Measurements from ENCODE around the gene EFHC1.

The EFHC1 gene

GRCh38 chr6:52550014-52550575, 130.0 kb downstream of the EFHC1 start:
- no peaks in the 10 kb centered on the region for H3K9me3 ChIP-seq (ENCODE audit: control insufficient read depth, insufficient read depth, low read length)
- peaks cover 9% of the 10 kb centered on the region for H3K4me1 ChIP-seq (ENCODE audit: control insufficient read depth, low read length)
- no peaks in the 10 kb centered on the region for H3K79me2 ChIP-seq (ENCODE audit: control insufficient read depth, low read length)
- no peak overlapping the region for H3K27ac ChIP-seq (ENCODE audit: low read depth, low read length)
- H3K36me3 ChIP-seq (ENCODE audit: control insufficient read depth, low read length), result no peaks in the 10 kb centered on the region
- TF ChIP-seq EZH2phosphoT487 (IDR thresholded peaks at IDR 0.05; ENCODE audit: borderline replicate concordance, low read length) (no peak), CTCF (IDR thresholded peaks at IDR 0.05; ENCODE audit: low read depth, low read length, poor library complexity, severe bottlenecking) (no peak)
- H3F3A ChIP-seq (ENCODE audit: control insufficient read depth, insufficient read depth), result no peaks in the 10 kb centered on the region
- H3K4me3 ChIP-seq (ENCODE audit: low read length), result no peak overlapping the region
- H3K9me2 ChIP-seq (replicated peaks; ENCODE audit: control insufficient read depth, low read length), result no peaks in the 10 kb centered on the region
- no peak overlapping the region for H3K4me2 ChIP-seq (ENCODE audit: low read length)
- no peaks in the 10 kb centered on the region for H4K20me1 ChIP-seq (ENCODE audit: control insufficient read depth, insufficient read depth, low read depth, low read length)
- no peaks in the 10 kb centered on the region for H3K27me3 ChIP-seq (ENCODE audit: control insufficient read depth, low read length)

GRCh38 chr6:52550870-52551269, 130.7 kb downstream of the EFHC1 start:
- H3K79me2 ChIP-seq (ENCODE audit: control insufficient read depth, low read length), result no peaks in the 10 kb centered on the region
- H3K27ac ChIP-seq (ENCODE audit: low read depth, low read length), result no peak overlapping the region
- no peaks in the 10 kb centered on the region for H3K36me3 ChIP-seq (ENCODE audit: control insufficient read depth, low read length)
- no peak for TF ChIP-seq CTCF (IDR thresholded peaks at IDR 0.05; ENCODE audit: low read depth, low read length, poor library complexity, severe bottlenecking)
- TF ChIP-seq EZH2phosphoT487 (IDR thresholded peaks at IDR 0.05; ENCODE audit: borderline replicate concordance, low read length), result no peak
- H3F3A ChIP-seq (ENCODE audit: control insufficient read depth, insufficient read depth), result no peaks in the 10 kb centered on the region
- H3K4me1 ChIP-seq (ENCODE audit: control insufficient read depth, low read length), result peaks cover 9% of the 10 kb centered on the region
- H3K4me2 ChIP-seq (ENCODE audit: low read length), result no peak overlapping the region
- H4K20me1 ChIP-seq (ENCODE audit: control insufficient read depth, insufficient read depth, low read depth, low read length), result no peaks in the 10 kb centered on the region
- no peaks in the 10 kb centered on the region for H3K27me3 ChIP-seq (ENCODE audit: control insufficient read depth, low read length)
- no peak overlapping the region for H3K4me3 ChIP-seq (ENCODE audit: low read length)
- H3K9me3 ChIP-seq (ENCODE audit: control insufficient read depth, insufficient read depth, low read length), result no peaks in the 10 kb centered on the region
- no peaks in the 10 kb centered on the region for H3K9me2 ChIP-seq (replicated peaks; ENCODE audit: control insufficient read depth, low read length)

GRCh38 chr6:52551483-52552277, 131.5 kb downstream of the EFHC1 start:
- Histone ChIP-seq H3K4me2 (ENCODE audit: low read length) (peak overlapping the region; percentile 5), H3K4me1 (ENCODE audit: control insufficient read depth, low read length) (peaks cover 9% of the 10 kb centered on the region), H3K27me3 (ENCODE audit: control insufficient read depth, low read length) (no peaks in the 10 kb centered on the region), H3K9me2 (replicated peaks; ENCODE audit: control insufficient read depth, low read length) (no peaks in the 10 kb centered on the region), H3F3A (ENCODE audit: control insufficient read depth, insufficient read depth) (no peaks in the 10 kb centered on the region), H3K27ac (ENCODE audit: low read depth, low read length) (no peak overlapping the region), H3K9me3 (ENCODE audit: control insufficient read depth, insufficient read depth, low read length) (no peaks in the 10 kb centered on the region), H3K79me2 (ENCODE audit: control insufficient read depth, low read length) (no peaks in the 10 kb centered on the region), H4K20me1 (ENCODE audit: control insufficient read depth, insufficient read depth, low read depth, low read length) (no peaks in the 10 kb centered on the region), H3K36me3 (ENCODE audit: control insufficient read depth, low read length) (no peaks in the 10 kb centered on the region), H3K4me3 (ENCODE audit: low read length) (no peak overlapping the region)
- TF ChIP-seq EZH2phosphoT487 (IDR thresholded peaks at IDR 0.05; ENCODE audit: borderline replicate concordance, low read length), result no peak
- no peak for TF ChIP-seq CTCF (IDR thresholded peaks at IDR 0.05; ENCODE audit: low read depth, low read length, poor library complexity, severe bottlenecking)

Data from DOHH2 (cell line).